Right atrium auricular region (tissue), 2 donors: ENCODE results near the gene RGSL1. TPM values are rescaled to one million over a fixed set of nuclear protein-coding genes. Genes with fewer than 3 reads are reported as not detected.

Experiments
- DNase-seq: peaks from one replicate; pipeline ENCODE4 v3.0.0-alpha.2; 2019; ENCODE audit warnings: low spot score
- H3K27ac ChIP-seq, 2 donors: fragments of 200-600 bp; sonication (generic); 1 replicate in 1 of 2; 2 replicates in 1 of 2; pipeline ENCODE4 v1.5.1; 2016 to 2019
- H3K27me3 ChIP-seq, 2 donors: fragments of 200-600 bp; sonication (generic); one replicate each; pipeline versions ENCODE4 v1.5.1 to v1.6.0; 2017 to 2019
- H3K36me3 ChIP-seq: fragments of 200-600 bp; sonication (generic); one replicate; pipeline ENCODE4 v1.5.1; 2016
- H3K4me1 ChIP-seq, 2 donors: fragments of 200-600 bp; sonication (generic); one replicate each; pipeline versions ENCODE4 v1.5.1 to v1.6.0; 2017 to 2019
- H3K4me3 ChIP-seq, 2 donors: fragments of 200-600 bp; sonication (generic); 1 replicate in 1 of 2; 2 replicates in 1 of 2; pipeline ENCODE4 v1.5.1; 2017 to 2019; ENCODE audit warnings: mild to moderate bottlenecking in 1 of 2, moderate library complexity in 1 of 2
- H3K9me3 ChIP-seq, 2 donors: fragments of 200-600 bp; sonication (generic); one replicate each; pipeline ENCODE4 v1.5.1; 2019
- total RNA-seq, 2 donors: library from RNA; depleted of rRNA; stranded (reverse); fragments of >200 nt; gene quantifications; one replicate each; pipeline ENCODE4 v1.1.0, GENCODE V29; 2016
- TF ChIP-seq, protein P1 (sequence below), 2 donors: fragments of 200-600 bp; sonication (generic); IDR thresholded peaks; one replicate each; pipeline ENCODE4 v1.5.1; 2019; ENCODE audit warnings: antibody characterized with exemption in 2 of 2

RGSL1 gene
- total RNA-seq, 2 donors from 2014 or later, result not detected

GRCh38 chr1:182415789-182416188 is 34.2 kb upstream of the RGSL1 start:
- no peak for DNase-seq
- peaks cover 0 to 3% of the 10 kb centered on the region in 2 donors for H3K4me1 ChIP-seq
- no peaks in the 10 kb centered on the region for H3K36me3 ChIP-seq
- no peaks in the 10 kb centered on the region for H3K27me3 ChIP-seq
- TF ChIP-seq, protein P1, sequence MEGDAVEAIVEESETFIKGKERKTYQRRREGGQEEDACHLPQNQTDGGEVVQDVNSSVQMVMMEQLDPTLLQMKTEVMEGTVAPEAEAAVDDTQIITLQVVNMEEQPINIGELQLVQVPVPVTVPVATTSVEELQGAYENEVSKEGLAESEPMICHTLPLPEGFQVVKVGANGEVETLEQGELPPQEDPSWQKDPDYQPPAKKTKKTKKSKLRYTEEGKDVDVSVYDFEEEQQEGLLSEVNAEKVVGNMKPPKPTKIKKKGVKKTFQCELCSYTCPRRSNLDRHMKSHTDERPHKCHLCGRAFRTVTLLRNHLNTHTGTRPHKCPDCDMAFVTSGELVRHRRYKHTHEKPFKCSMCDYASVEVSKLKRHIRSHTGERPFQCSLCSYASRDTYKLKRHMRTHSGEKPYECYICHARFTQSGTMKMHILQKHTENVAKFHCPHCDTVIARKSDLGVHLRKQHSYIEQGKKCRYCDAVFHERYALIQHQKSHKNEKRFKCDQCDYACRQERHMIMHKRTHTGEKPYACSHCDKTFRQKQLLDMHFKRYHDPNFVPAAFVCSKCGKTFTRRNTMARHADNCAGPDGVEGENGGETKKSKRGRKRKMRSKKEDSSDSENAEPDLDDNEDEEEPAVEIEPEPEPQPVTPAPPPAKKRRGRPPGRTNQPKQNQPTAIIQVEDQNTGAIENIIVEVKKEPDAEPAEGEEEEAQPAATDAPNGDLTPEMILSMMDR (IDR thresholded peaks at IDR 0.05), result no peak
- no peaks in the 10 kb centered on the region for H3K9me3 ChIP-seq
- H3K27ac ChIP-seq, result no peak overlapping the region
- H3K4me3 ChIP-seq, result no peak overlapping the region

GRCh38 chr1:182426442-182427430 is 23.2 kb upstream of the RGSL1 start:
- Histone ChIP-seq H3K4me3 (no peak overlapping the region), H3K4me1 (no peaks in the 10 kb centered on the region), H3K27ac (no peak overlapping the region), H3K27me3 (no peaks in the 10 kb centered on the region), H3K36me3 (no peaks in the 10 kb centered on the region), H3K9me3 (no peaks in the 10 kb centered on the region)
- no peak for DNase-seq
- TF ChIP-seq, protein P1 (IDR thresholded peaks at IDR 0.05), result no peak

DNA sequence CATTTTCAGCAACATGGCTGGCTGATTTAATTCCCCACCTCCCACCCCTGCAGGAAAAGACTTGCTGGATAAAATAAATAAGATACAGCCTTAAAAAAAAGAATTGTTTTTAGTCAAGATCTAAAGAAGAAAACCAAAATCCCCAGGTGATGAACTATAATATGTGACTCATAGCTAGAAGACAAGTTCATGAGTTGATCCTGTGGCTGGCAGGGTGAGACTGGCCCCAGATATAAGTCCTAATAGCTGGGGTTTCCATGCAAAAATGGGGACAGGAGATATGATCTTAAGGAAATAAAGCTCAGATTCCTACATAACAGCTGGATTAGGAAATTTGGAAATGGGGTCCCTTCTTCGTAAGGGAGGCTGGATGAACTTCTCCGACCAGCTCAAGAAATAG is 21.9 kb upstream of the RGSL1 start:
- H3K4me1 ChIP-seq, result no peaks in the 10 kb centered on the region
- no peaks in the 10 kb centered on the region for H3K36me3 ChIP-seq
- TF ChIP-seq, protein P1 (IDR thresholded peaks at IDR 0.05), result no peak
- DNase-seq, result no peak
- no peak overlapping the region for H3K4me3 ChIP-seq
- no peaks in the 10 kb centered on the region for H3K27me3 ChIP-seq
- no peak overlapping the region for H3K27ac ChIP-seq
- H3K9me3 ChIP-seq, result no peaks in the 10 kb centered on the region

- H3K36me3 ChIP-seq, result no peaks in the 10 kb centered on the region
- H3K4me3 ChIP-seq, result no peak overlapping the region
- no peaks in the 10 kb centered on the region for H3K4me1 ChIP-seq
- no peaks in the 10 kb centered on the region for H3K9me3 ChIP-seq
- H3K27ac ChIP-seq, result no peak overlapping the region
- no peak for DNase-seq
- H3K27me3 ChIP-seq, result no peaks in the 10 kb centered on the region
- TF ChIP-seq, protein P1 (IDR thresholded peaks at IDR 0.05), result no peak
These were observed 19.5 kb upstream of the RGSL1 start for GRCh38 chr1:182430263-182431068.

- no peaks in the 10 kb centered on the region for H3K4me1 ChIP-seq
- no peaks in the 10 kb centered on the region for H3K36me3 ChIP-seq
- DNase-seq, result no peak
- no peaks in the 10 kb centered on the region for H3K9me3 ChIP-seq
- TF ChIP-seq, protein P1 (IDR thresholded peaks at IDR 0.05), result no peak
- no peak overlapping the region for H3K4me3 ChIP-seq
- no peak overlapping the region for H3K27ac ChIP-seq
- no peaks in the 10 kb centered on the region for H3K27me3 ChIP-seq
These were observed 18.7 kb upstream of the RGSL1 start for GRCh38 chr1:182431278-182431677.
